GM18505 (cell line): ENCODE results near the gene CPLX4.

ENCODE experiments used
- ATAC-seq: cut with Tn5 transposase; IDR thresholded peaks from one replicate; pipeline ENCODE4 v1.9.1; 2021; ENCODE audit not compliant: unreplicated experiment
- POLR2A ChIP-seq: IDR thresholded peaks from 4 replicates; pipeline ENCODE4 v1.6.1; 2011; ENCODE audit warnings: borderline replicate concordance; ENCODE audit not compliant: insufficient read depth, insufficient read length; ENCODE audit errors: extremely low read depth

The CPLX4 gene

DNA sequence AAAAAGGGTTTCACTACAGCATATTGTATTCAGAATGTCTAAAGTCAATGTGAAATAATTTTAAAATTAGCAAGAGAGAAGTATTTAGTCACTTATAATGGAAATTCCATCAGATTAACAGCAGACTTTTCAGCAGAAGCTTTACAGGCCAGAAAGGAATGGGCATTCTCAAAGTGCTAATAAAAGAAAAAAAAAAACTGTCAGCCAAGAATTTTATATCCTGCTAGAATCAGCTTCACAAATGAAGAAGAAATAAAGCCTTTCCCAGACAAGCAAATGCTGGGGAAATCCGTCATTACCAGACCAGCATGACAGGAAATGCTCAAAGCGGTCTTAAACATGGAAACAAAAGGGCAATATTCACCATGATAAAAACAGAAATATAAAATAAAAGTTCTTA lies 21.9 kb upstream of the CPLX4 start:
- no peak for ATAC-seq
- TF ChIP-seq POLR2A, result no peak

- ATAC-seq, result no peak
- TF ChIP-seq POLR2A, result no peak
Observed at GRCh38 chr18:59332986-59333385, 14.5 kb upstream of the CPLX4 start.

- no peak for ATAC-seq
- TF ChIP-seq POLR2A, result no peak
Observed at GRCh38 chr18:59328683-59329082, 10.2 kb upstream of the CPLX4 start.

- no peak for TF ChIP-seq POLR2A
- no peak for ATAC-seq
Observed at GRCh38 chr18:59325965-59326364, 7.5 kb upstream of the CPLX4 start.

- ATAC-seq, result no peak
- TF ChIP-seq POLR2A, result peak; percentile 35
Observed at GRCh38 chr18:59324623-59324971, 6.1 kb upstream of the CPLX4 start.

GRCh38 chr18:59323931-59324622 lies 5.6 kb upstream of the CPLX4 start:
- no peak for TF ChIP-seq POLR2A
- ATAC-seq, result no peak

DNA sequence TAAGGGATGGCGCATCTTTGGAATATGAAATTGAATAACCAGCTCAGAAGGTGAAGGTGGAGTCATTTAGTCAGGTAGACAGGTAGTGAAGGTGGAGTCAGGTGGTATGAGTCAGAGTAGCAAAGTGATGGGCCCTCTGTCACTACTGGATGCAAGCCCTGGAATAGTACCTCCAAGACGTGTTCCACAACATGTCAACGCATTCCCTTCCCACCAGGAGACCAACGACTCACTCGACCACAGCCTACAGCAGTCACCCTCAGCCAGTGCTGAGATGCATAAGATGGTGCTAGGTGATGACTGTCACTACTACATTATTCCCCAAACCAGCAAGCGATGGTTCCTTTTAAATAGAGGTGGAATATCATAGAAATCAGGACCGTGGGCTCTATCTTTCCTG lies 6.8 kb downstream of the CPLX4 start:
- no peak for TF ChIP-seq POLR2A
- ATAC-seq, result no peak

DNA sequence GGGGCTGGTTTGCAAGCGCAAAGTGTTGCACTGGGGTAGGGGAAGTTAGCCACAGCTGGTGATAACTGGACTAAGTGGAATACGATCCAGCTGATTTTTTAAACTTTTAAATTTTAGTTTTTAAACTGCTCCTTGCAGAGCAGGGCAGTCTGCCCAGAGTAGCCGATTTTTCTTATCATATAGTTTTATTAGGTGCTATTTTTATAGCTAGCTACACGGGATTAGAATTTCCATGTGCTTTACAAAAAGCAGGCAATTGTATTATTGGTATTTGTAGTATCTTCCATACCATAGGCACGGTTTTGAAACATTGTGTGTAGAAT lies 9.6 kb downstream of the CPLX4 start:
- no peak for ATAC-seq
- TF ChIP-seq POLR2A, result no peak

DNA sequence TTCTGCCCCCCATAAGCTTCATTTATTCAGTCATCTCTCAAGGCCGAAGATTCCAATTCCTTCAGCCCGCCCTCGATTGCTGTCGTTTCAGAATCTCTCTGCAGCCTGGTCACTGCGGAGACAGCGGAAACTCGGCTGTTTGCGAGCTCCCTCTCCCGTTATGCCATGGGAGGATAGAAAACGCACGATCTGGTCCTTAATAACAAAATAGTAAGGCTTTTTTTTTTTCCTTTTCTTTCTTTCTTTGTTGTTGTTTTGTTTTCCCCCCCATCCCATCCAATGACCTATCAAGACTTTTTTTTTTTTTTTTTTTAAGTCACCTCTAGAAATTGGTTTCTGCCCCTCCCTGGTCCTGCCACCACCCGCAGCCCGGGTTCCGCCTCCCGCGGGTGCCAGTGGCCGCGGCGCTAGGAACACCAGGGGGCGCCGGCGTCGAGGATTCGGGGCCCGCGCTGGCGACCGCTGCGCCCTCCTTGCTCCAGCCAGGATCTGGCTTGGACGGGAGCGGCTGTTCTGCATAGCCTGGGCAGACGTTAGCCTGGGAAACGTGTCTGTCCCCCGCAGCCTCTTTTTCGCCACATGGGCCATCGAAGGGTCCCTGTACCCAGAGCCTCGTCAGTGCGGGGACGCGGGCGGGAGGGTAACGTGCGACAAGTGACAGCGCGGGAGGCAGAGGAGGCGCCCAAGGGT lies 10.1 kb downstream of the CPLX4 start:
- ATAC-seq, result peak; percentile 85

DNA sequence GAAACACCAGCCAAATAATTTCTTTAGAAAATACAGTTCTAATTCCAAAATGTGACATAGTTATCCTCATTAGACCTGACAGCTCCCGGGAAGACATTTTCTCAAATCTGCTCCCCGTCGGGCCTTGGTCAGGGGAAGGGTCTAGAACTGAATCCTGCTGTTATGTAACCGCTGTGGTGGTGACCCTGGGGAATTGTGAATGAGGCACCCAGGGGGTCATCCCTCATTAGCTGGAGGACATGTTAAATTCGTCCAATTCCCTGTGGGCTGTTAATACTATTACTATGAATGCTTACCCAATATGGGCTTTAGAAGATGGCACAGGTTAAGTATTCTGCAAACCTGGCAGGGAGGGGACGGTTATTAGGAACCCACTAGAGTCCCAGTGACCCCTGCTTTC lies 11.8 kb downstream of the CPLX4 start:
- no peak for ATAC-seq
- TF ChIP-seq POLR2A, result no peak

More for the DNA sequence above, 10.1 kb downstream of the CPLX4 start:
- TF ChIP-seq POLR2A, result no peak

DNA sequence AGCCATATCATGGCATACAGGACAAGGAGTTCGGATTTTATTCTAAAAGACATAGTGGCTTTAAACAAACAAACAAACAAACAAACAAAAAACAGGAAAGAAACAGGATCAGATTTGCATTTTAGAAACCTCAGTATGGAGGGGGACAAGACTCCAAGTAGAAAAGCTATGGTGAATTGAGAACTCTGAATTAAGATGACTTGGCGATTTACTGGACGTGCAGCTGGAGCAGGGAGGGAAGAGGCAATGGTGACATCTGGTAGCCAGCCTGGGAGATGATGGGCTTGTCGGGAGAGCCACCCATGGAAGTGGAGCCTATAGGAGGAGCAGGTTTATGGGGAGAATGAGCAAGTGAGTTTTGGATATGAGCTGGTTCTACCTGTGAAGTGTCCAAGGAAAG lies 13.2 kb downstream of the CPLX4 start:
- no peak for TF ChIP-seq POLR2A
- no peak for ATAC-seq

- ATAC-seq, result no peak
- TF ChIP-seq POLR2A, result no peak
Observed at GRCh38 chr18:59303656-59304195, 14.7 kb downstream of the CPLX4 start.

DNA sequence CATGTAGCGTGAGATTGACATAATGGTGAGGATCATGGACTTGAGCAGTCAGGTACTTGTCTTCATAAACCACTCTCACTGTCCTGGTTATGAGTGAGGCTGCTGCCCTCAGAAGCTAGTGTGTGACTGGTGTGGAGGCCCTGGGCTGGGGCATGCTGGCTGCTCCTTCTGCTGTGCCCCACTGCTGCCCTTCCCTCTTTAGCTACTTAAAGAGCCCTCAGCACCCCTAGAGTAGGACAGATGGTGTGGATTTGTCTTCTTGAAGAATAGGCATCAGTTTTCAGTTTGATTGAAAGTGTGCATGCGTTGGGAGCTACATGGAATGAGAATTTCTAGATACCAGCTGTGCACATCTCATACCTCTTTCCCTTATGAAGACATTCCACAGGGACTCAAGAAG lies 15.4 kb downstream of the CPLX4 start:
- no peak for ATAC-seq
- TF ChIP-seq POLR2A, result no peak

GRCh38 chr18:59301929-59302328 lies 16.5 kb downstream of the CPLX4 start:
- ATAC-seq, result no peak
- no peak for TF ChIP-seq POLR2A
